ENCODE measurements around the gene ELOVL6.
"Not testable (repeated sequence)": the region's sequence is repeated elsewhere in the genome, so short reads cannot be mapped to it uniquely, and the experiment has no call there.

ELOVL6 gene

DNA sequence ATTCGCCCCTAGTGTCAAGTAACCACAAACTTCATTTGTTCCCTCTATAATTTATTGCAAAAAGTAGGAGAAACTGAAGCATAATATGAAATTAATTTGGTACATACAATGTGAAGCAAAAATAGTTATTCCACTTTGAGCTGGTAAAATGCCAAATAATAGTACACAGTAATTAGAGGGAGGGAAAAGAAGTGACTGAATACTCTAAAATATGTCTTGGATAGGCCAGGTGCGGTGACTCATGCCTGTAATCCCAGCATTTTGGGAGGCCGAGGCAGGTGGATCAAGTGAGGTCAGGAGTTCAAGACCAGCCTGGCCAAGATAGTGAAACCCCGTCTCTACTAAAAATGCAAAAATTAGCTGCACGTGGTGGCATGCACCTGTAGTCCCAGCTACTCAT is 41.2 kb downstream of the ELOVL6 start:
- DNase-seq = not testable (repeated sequence)

DNA sequence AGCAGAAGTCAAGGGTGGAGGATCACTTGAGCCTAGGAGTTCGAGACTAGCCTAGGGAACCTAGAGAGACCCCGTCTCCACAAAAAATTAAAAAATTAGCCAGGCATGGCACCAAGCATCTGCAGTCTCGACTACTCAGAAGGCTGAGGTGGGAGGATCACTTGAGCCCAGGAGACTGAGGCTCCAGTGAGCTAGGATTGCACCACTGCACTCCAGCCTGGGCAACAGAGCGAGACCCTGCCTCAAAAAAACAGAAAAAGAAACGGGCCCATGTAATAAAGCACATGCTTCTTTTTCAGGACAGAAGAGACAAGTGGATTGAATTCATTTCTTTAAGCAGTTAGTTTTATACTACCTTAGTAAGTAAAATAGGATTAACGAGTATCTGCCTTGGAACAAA is 42.0 kb downstream of the ELOVL6 start:
- no peak for DNase-seq

DNA sequence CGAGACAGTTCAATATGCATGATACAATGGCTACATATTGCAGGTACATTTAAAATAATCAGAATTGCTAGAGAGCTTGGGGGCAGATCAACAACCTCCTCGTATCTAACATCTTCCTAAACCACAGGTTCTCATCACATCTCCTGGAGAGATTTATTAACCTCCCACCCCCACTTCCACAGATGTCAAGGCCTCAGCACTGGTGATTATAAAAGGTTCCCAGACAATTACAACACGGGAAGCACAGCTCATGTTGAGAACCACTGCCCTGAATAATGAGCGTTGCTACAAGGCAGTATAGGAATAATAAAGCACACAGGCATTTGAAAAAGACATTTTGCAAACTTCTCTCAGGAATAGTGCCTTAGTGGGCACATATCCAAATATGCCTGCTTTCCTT is 42.8 kb downstream of the ELOVL6 start:
- no peak for DNase-seq

DNA sequence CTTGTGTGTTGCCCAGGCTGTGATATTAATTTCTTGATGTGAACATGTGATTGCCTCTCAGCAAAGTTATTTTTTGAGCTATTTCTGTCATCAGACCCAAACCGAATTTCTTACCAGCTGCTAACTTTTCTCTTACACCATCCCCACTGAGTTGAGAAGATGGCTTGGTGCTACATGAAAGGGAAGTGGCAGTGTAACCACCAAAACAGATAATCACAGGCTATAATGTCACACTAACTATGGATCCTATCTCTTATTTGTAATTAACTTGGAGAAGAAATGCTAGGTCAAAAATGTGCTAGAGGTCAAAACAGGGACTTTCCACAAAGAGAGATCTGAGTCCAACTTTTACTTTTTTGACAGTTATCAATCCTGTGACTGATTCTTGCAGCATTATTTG is 43.8 kb downstream of the ELOVL6 start:
- DNase-seq = no peak

DNA sequence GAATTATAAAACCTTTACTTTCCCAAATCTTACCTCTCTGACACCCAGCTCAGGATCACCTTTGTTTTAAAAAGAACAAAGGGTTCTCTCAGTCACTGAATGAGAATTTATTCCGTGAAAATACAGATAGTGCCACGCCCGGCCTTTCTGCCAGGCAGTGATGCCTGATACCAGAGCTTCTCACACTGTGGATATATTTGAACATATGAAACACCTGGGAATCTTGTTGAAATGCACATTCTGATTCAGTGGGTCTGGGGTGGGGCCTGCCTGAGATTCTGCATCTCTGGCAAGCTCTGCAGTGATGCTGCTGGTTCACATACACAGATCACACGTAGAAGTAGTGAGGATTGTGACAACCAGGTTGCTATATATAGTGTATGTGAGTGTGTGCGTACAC is 46.0 kb downstream of the ELOVL6 start:
- no peak for DNase-seq

DNA sequence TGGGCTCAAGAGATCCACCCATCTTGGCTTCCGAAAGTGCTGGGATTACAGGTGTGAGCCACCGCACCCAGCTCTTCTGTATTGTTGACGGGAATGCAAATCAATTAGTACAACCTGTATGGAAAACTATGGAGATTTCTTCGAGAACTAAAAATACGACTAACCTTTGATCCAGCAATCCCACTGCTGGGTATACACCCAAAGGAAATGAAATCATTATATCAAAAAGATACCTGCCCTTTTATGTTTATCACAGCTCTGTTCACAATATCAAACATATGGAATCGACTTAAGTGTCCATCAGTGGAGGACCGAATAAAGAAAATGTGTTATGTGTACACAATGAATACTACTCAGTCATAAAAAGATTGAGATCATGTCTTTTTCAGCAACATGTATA is 49.3 kb downstream of the ELOVL6 start:
- no peak for DNase-seq

DNA sequence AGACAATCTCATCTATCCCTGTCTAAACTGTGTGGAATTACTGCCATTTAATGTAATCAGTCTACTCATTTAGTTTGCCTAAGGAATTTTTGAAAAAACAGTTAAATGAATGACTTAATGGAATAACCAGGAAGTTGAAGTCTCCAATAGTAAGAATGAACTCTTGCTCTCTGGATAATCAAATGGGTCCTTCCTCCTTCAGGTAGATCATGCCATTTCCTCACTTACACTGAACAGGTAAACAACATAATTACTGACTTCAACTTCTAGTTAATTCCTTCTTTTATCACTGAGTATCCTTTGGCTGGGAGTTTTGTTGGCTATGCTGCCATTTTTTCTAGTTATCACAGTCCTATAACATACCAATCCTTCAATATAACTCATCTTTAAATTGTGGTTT is 56.0 kb downstream of the ELOVL6 start:
- no peak for DNase-seq

DNA sequence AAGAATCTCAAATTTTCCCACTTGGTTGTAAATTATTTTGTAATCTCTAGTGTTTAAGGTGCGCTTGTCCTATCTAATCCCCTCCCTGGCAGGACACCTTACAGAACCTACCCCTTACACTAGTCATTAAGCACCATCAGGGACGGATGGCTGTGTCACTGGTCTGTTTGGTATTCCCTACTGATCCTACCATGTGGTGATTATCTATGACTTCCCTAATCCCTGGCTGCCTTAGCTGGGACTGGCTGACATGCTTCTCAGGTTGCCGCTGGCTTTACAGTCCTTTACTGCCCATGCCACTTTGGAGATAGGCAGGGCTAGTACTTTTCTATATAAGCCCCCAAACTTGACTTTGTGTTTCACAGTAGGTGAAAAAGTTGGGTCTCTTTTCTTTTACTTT is 58.6 kb downstream of the ELOVL6 start:
- no peak for DNase-seq

DNA sequence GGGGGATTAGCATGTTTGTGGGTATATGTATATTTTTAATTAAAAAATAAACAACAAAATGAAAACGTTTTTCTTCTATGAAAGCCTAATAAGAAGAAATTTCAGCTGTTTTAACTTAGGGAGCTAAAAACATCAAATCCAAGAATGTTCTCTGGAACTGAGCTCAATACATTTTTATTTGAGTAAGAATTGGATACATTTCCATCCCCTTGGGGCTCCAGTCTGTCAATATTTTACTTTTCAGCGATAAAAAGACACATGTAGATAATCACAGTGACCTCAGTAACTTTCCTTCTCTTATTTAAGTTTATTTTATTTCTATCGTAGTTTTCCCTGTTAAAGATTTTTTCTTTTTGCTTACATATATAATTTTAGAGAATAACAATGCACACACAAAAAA is 59.3 kb downstream of the ELOVL6 start:
- no peak for DNase-seq

DNA sequence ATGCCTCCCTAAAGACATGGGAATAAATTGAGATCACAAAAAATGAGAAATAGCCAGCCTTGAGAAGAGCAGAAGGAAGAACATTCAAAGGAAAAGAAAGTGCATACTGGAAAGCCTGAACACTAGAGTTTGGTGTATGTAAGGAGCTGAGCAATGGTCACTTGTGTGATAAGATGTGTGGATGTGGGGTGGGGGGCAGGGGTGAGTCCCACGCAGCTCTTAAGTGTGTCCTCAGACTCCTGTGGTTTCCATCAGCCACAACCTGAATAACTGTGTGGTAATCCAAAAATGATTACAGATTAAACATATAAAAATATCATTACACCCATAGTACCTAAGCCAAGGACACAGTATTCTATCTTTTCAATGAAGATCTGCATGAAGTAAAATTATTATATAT is 59.9 kb downstream of the ELOVL6 start:
- no peak for DNase-seq

DNA sequence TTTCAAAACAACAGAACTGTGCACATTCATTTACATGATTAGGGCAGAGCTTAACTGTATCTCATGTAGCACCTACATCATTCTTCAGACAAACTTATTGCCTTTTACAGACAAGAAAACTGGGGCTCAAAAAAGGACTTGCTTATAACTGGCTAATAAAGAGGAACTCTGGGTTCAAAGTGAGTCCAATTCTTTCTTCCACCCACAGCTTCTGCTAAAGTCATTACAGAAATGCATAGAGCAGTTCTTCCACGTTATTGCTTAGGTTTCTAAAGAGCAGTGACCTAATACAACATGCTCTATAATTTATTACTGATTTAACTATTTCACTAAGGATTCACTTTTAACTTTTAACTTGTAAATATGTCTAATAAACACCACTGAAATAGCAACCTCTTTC is 60.6 kb downstream of the ELOVL6 start:
- DNase-seq = no peak

DNA sequence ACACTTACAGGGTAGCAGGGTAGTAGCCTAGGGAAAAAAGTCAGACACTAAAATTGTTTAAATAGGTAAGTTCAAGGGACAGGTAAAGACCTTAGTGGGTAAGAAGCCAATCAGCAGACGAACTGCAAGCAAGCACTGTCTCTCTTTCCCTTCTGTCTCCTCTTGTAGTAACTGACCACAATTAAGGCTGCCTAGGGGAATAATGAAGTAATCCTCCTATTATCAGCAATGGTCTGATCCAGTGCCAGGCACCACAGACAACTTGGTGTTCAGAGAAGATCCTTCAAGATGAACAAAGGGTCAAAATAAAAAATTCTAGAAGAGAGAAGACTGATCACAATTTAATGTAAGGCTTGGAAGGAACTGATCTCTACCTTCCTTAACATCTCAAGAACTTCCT is 62.9 kb downstream of the ELOVL6 start:
- no peak for DNase-seq

DNA sequence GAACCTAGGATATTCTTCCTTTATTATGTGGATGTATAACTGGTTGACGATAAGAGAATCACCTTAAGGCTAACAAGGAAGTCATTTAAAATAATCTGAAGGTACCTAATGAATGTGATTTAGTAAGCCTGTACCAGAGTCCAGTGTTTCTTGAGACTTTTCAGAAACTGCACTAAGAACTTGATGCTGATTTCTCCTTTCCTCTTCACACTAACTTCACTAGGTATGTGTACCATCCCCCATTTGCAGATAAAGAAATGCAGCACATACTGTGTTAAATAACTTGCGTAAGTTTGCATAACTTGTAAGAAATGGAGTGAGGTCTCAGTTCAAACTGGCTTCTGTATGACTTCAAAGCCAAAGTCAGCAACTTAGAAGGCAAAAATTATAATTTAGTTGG is 63.3 kb downstream of the ELOVL6 start:
- no peak for DNase-seq

DNA sequence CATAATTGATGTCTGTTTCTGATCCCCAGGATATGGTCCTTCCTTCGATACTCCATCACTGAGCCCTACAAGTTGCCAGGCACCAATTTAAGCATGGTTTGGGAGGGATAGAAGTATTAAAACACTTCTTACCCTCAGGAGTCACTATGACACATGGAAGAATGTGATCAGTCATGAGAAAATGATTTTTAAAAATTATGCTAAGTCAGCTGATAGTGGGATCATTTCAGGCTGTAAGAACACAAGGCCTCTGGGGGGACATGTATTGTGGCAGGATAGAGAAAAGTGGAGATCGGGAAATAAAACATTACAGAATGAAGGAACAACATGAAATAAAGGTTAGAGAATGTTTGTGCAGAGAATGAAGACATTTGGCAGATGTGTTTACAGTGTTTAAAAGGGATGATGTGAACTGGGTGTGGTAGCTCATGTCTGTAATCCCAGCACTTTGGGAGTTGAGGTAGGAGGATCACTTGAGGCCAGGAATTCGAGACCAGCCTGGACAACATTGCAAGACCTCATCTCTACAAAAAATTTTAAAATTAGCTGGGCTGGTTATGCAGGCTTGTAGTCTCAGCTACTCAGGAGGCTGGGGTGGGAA is 64.0 kb downstream of the ELOVL6 start:
- DNase-seq = no peak

DNA sequence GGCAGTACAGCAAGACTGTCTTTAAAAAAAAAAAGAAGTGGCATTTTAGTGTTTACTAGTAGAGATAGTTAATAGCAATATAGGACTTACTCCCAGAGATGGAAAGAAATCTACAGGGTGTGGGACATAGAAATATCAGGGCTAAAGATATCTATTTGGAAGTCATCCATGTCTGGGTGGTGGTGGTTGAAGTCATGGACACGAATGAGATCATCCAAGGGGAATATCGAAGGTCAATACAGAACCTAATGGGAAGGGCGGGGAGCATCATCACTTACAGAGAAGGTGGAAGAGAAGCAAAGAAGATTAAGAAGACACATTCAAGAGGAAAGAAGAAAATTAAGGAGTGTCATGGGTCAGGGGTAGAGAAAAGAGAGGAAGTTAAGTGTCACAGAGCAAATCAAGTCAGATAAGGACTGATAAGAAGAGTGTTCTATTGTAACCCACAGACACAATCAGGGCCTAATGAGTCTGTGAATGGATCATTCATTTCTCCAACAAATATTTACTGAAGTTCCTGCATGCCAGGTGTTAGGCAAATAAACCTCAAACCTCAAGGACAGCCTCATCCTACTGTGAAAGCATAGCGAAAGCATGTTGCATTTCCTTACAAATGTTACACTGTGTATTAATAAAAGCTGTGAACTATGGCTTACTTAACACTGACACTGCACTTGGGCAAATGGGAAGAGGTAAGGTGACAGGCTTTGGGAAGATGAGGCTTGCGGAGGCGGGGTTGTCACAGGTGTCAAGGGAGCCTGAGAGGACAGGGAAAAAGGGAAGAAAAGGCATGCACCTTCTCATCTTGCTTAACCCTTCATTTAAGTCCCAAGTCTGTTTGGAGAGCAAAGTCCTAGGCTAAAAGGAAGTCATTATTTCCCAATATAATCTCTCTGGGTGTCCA is 65.3 kb downstream of the ELOVL6 start:
- DNase-seq = peak; percentile 15

DNA sequence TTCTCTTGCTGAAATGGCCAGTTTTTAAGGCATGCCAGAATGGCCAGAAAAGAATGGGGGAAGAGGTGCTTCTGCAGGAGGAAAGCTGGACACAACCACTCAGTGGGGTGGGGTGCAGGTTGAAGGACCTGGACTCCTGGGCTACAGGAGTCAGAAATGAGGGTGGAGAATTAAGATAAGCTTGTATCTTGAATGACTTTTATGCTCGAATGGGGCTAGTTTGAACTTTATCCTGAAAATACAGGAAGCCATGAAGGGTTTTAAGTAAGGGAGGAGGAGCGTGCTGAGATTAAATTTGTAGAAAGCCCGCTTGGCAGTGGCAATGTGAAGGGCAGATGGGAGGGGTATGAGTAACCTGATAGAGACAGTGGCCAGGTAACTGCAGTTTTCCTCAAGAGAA is 66.5 kb downstream of the ELOVL6 start:
- DNase-seq = no peak

DNA sequence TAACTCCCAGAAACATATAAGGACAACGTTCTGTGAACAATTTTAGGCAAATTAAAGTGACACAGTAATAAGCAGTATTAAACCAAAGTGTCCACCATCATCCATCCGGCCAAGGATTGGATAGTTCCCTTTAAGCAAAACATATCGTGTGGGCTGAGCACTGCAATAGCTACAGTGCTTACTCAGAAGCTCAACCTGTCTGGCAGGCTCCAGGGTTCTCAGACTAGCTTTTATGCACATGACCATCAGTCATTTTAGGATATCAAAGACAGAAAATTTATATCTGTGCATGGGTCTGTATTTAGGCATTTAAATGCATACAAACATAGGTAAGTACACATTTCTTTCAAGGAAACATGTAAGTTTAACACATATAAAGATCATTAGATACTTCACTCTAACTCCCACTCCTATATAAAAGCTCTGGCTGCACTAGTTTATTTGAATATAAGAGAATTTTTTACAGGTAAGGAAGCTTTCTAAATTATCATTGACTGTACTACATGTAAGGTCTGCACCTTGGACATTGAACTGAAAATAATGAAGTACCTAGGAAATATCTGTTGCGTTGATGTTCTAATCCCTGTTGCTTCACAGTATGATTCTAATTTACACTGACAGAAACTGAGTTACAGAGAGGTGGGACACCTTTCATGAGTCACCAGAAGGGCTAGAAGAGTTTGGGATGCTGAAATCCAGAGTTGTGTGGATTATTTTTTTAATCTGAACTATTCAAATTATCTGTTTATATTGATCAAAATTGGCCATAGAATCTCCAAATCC is 67.6 kb downstream of the ELOVL6 start:
- DNase-seq = no peak

DNA sequence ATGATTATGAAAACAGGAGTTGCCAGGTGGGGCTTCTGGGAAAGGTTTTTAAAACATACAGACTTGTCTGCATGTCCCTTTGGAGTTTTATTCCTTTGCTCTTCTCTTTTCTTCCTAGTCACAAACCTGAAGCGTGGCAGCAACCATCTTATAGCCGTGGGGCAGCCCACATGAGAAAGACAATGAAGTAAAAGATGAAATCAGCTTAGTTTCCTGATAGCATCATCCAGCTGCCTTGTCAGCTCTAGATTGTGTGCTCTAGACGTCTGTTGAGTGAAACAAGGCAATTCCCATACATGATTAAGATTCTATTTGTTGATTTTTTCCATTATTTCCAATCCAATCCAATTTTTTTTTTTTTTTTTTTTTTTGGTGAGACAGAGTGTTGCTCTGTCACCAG is 68.9 kb downstream of the ELOVL6 start:
- no peak for DNase-seq

DNA sequence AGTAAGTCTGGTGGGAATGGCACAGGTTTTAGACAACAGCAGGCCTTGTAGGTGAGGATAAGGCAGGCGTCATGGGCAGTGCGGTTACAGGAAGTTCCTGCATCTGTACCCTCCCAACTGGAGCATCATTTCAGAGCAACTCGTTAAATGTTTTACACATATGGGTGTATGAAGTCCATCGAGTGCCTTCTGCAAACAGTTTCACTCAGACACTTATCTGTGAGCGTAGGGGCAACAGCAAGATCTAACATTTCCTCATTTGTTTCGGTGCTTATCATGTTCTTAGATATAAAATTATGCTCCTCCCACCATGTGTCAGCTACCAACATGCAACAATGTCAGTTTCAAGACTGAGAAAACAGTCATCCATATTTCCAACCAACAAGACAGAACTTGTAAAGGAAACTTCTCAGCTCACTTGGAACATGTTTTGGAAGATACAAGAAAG is 69.9 kb downstream of the ELOVL6 start:
- DNase-seq = no peak

DNA sequence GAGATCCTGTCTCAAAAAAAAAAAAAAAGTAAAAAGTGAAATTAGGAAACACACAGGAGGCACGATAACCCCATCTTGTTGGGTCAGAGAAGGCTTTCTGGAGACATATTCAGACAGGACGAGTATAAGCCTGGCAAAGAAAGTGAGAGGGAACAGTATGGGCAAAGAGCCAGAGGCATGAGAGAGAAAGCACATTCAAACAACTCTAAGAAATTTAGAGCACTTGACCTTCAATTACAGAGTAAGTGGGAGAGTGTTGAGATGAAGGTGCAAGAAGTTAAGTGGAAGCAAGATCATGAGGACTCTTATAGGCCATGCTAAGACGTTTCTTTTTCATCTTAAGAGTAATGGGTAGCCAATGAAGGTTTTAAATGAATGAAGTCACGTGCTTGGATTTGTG is 70.4 kb downstream of the ELOVL6 start:
- no peak for DNase-seq

DNA sequence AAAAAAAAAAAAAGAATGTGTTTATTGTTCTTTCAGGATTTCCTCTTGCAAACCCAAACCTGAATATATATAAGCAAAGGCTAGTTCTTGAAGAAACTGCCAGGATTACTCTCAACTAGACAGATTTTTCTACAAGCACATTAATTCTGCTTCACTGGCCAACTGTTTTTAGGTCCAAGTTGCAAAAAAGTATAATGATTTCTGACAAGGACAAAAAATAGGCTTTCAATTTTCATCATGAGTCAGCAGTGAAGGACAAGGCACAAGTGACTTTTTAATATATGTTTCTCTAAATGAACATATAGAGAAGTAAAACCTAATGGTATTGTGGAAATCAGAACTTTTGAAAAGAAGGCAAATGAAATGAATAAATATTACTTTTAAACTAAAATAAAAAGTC is 73.7 kb downstream of the ELOVL6 start:
- DNase-seq = no peak

DNA sequence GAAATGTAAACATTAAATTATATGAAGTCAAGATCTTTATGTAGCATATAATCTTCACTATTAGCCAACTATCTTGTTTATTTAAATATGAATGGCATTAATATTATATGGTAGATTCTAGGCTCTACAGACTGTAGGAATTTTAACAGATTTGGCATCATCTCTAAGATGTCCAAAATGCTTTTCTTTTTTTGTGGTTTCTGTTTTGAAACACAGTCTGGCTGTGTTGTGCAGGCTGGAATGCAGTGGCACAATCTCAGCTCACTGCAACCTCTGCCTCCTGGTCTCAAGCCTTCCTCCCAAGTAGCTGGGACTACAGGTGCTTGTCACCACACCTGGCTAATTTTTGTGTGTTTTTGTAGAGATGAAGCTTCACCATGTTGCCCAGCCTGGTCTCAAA is 76.2 kb downstream of the ELOVL6 start:
- DNase-seq = no peak

DNA sequence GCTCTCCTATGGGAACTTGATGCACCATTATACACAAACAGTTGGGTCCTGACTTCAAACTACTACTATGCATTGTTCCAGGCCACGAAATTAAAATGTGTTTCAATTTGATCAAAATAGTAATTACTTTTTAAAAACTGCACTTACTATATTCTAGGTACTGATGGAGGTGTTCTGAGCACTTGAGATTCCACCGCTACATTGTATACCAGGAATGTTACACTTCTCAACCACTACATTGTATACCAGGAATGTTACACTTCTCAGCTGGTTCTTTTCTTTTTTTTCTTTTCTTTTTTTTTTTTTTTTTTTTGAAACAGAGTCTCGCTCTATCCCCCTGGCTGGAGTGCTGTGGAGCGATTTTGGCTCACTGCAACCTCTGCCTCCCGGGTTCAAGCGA is 77.9 kb downstream of the ELOVL6 start:
- no peak for DNase-seq

DNA sequence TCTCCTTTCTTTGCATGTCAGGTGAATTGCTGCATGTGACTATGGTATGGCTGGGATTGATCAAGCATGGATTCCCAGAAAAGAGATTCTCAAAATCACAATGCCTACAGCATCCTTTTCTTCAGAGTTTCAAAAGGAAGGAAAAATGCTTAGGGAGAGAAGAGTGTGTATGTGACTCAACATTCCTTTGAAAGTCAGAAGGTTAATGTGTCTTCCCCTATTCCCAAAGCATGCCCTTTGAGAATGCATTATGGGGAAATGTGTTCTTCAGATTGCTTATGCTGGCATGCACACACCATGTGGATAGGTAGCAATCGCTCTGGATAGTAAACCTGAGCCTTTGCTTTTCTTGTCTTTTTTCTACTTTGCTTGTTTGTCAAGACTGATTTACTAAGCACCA is 78.5 kb downstream of the ELOVL6 start:
- no peak for DNase-seq

All from NCI-H510A treated with DMSO at 0.1 percent for 48 hours (cell line).